Measurements from ENCODE around the gene MYO18B.

DNA sequence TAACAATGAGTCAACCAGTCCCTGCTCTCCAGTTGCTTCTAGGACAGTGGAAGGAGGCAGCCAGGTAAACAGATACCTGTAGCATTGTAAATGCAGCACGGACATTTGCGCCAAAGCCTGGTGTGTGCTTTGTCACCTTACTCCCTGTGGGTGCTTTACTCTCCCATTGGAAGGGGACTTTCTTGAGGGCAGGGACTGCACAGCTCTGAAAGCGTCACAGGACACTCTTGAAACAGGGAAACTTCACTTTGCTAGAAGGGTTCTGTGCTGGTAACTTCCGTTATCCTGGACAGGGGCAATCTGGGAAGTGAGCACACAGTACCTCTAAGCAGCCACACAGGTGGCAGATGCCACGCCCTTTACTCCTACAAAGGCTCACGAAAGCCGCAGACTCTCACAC is 99.8 kb downstream of the MYO18B start:
- no peak for TF ChIP-seq POLR2A (IDR thresholded peaks at IDR 0.05; ENCODE audit: extremely low read depth, insufficient read length)
- TF ChIP-seq, protein P1, sequence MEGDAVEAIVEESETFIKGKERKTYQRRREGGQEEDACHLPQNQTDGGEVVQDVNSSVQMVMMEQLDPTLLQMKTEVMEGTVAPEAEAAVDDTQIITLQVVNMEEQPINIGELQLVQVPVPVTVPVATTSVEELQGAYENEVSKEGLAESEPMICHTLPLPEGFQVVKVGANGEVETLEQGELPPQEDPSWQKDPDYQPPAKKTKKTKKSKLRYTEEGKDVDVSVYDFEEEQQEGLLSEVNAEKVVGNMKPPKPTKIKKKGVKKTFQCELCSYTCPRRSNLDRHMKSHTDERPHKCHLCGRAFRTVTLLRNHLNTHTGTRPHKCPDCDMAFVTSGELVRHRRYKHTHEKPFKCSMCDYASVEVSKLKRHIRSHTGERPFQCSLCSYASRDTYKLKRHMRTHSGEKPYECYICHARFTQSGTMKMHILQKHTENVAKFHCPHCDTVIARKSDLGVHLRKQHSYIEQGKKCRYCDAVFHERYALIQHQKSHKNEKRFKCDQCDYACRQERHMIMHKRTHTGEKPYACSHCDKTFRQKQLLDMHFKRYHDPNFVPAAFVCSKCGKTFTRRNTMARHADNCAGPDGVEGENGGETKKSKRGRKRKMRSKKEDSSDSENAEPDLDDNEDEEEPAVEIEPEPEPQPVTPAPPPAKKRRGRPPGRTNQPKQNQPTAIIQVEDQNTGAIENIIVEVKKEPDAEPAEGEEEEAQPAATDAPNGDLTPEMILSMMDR (IDR thresholded peaks at IDR 0.05; ENCODE audit: low read depth, low read length), result no peak
- TF ChIP-seq, protein P2, sequence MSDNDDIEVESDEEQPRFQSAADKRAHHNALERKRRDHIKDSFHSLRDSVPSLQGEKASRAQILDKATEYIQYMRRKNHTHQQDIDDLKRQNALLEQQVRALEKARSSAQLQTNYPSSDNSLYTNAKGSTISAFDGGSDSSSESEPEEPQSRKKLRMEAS (IDR thresholded peaks at IDR 0.05; ENCODE audit: low read depth, low read length), result no peak
- no peak for TF ChIP-seq MYC (IDR thresholded peaks at IDR 0.05; ENCODE audit: low read depth, low read length)

Measured in NB4 (cell line).